Glutamatergic neuron (in vitro differentiated cells): ENCODE data around the gene SMIM1. TPM values are rescaled to one million over a fixed set of nuclear protein-coding genes. Genes with fewer than 3 reads are reported as not detected.

Experiments used
- DNase-seq: peaks from one replicate; pipeline ENCODE4 v3.0.0; 2022
- H3K27ac Mint-ChIP-seq: one replicate; pipeline ENCODE4 v1.8.0; 2020; ENCODE audit warnings: mild to moderate bottlenecking, mixed read lengths, inconsistent platforms; ENCODE audit not compliant: unreplicated experiment
- H3K27me3 Mint-ChIP-seq: one replicate; pipeline ENCODE4 v1.8.0; 2020; ENCODE audit warnings: mild to moderate bottlenecking, moderate library complexity, mixed read lengths, inconsistent platforms; ENCODE audit not compliant: unreplicated experiment
- H3K36me3 Mint-ChIP-seq: one replicate; pipeline ENCODE4 v1.8.0; 2020; ENCODE audit warnings: mild to moderate bottlenecking, mixed read lengths, inconsistent platforms; ENCODE audit not compliant: unreplicated experiment
- H3K4me1 Mint-ChIP-seq: one replicate; pipeline ENCODE4 v1.8.0; 2020; ENCODE audit warnings: mild to moderate bottlenecking, low read depth, mixed read lengths, inconsistent platforms; ENCODE audit not compliant: unreplicated experiment
- H3K4me3 Mint-ChIP-seq: one replicate; pipeline ENCODE4 v1.8.0; 2020; ENCODE audit warnings: mild to moderate bottlenecking, mixed read lengths, inconsistent platforms; ENCODE audit not compliant: unreplicated experiment
- H3K9me3 Mint-ChIP-seq: one replicate; pipeline ENCODE4 v1.8.0; 2020; ENCODE audit warnings: mild to moderate bottlenecking, moderate library complexity, mixed read lengths, inconsistent platforms; ENCODE audit not compliant: unreplicated experiment
- total RNA-seq: library from RNA; stranded (reverse); fragmentation: NEBNext Ultra II Directional; extraction: Animal tissue kit (Norgen Biotek cat#: 25700); gene quantifications from one replicate; pipeline ENCODE4 v1.2.1, GENCODE V29; 2021; ENCODE audit not compliant: unreplicated experiment
- TF ChIP-seq, protein P1 (sequence below): fragments of 200-600 bp; sonication (generic); IDR thresholded peaks from one replicate; pipeline ENCODE4 v1.5.0; 2021; ENCODE audit not compliant: partially characterized antibody, unreplicated experiment

Gene SMIM1
- total RNA-seq, 1 donor from 2014 or later = 7.5 TPM

DNA sequence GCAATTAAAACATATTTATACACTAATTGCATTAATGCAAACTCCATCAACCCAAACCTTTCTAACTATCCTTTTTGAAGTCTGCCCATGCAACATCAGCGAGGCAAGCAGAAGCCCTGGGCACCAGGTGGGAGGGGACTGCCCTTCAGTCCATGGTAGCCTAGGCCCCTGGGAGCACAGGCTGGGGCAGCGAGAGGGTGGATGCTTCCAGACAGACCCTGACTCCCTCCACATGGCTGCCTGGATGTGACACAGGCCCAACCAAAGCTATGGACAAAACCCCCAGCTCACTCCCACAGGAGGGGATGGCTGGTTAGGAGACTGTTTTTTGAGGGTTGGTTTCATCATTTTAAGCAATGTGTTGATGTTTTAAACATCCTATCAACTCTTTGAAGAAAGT, 41.5 kb downstream of the SMIM1 start:
- peaks cover 14% of the 10 kb centered on the region for H3K4me1 Mint-ChIP-seq
- H3K9me3 Mint-ChIP-seq = peaks cover 4% of the 10 kb centered on the region
- no peak overlapping the region for H3K27ac Mint-ChIP-seq
- H3K4me3 Mint-ChIP-seq = no peak overlapping the region
- H3K36me3 Mint-ChIP-seq = no peaks in the 10 kb centered on the region
- no peak for DNase-seq
- peaks cover 14% of the 10 kb centered on the region for H3K27me3 Mint-ChIP-seq
- TF ChIP-seq, protein P1, sequence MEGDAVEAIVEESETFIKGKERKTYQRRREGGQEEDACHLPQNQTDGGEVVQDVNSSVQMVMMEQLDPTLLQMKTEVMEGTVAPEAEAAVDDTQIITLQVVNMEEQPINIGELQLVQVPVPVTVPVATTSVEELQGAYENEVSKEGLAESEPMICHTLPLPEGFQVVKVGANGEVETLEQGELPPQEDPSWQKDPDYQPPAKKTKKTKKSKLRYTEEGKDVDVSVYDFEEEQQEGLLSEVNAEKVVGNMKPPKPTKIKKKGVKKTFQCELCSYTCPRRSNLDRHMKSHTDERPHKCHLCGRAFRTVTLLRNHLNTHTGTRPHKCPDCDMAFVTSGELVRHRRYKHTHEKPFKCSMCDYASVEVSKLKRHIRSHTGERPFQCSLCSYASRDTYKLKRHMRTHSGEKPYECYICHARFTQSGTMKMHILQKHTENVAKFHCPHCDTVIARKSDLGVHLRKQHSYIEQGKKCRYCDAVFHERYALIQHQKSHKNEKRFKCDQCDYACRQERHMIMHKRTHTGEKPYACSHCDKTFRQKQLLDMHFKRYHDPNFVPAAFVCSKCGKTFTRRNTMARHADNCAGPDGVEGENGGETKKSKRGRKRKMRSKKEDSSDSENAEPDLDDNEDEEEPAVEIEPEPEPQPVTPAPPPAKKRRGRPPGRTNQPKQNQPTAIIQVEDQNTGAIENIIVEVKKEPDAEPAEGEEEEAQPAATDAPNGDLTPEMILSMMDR = no peak

DNA sequence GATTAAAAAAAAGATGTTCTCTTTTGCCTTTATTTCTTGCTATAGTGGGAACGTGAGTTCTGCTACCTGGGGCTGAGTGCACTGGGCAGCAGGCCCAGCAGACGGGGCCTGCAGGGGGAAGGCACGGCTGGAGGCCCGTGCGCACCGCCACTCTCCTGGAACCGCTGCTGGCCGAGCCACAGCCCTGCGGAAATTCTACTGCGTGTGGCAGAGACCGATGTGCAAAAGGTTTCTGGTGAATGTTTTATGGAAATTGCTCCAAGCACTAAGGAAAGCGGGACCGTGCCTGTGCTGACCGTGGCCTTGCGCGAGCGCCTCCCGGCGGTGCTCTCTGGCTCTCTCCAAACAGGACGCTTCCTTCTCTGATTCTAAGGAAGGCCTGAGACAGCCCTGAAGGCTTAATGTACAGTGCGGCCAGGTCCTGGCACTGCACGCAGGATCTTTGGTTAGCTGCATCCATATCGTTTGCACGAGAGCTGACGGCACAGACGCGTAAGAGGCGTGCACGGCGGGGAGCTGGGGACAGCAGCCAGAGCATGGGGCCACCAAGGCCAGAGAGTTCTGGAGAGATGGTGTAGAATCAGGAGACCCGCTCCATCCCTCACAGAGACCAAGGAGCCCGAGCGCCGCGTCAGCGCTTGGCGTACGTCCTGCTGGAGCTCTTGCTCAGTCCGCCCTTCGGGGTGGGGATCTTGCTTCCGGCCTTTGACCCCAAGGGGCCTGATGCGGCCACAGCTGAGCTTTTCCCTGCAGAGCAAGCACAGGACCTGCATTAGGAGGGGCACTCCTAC, 42.4 kb downstream of the SMIM1 start:
- Mint-ChIP-seq H3K27ac (no peak overlapping the region), H3K36me3 (no peaks in the 10 kb centered on the region), H3K9me3 (peaks cover 5% of the 10 kb centered on the region), H3K4me3 (no peak overlapping the region), H3K4me1 (peaks cover 23% of the 10 kb centered on the region), H3K27me3 (peaks cover 15% of the 10 kb centered on the region)
- TF ChIP-seq, protein P1 = no peak
- DNase-seq = no peak

DNA sequence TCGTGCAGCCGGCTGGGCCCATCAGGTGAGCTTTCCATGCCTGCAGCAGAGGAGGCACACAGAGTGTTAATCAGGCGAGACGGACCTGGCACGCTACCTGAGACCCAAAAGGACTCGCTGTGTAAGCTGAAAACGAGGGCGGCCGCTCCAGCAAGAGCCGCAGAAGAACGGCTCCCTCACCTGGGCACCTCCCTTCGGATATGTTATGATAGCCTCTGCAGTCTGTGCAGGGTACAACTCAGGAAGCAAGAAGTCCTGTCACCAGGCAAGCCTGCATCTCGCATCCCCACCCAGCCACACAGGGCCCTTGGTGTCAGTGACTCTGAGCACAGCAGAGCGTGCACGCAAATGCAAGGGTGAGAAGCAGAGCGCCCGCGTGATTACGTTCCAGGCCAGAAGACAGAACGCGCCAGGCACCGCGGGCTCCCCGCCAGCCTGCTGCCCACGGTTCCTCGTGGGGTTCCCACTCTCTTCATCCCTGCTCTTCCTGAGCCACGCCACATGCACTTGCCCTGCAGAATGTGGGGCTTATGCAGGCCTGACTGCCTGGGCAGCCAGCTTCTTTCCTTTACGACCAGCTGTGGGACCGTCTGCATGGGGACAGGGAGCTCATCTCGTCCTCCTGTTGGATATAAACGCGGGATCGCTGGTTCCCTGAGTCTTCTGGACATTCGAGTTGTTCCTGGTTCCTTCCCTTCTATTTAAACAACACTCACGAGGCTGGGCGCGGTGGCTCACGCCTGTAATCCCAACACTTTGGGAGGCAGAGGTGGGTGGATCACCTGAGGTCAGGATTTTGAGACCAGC, 44.0 kb downstream of the SMIM1 start:
- H3K27me3 Mint-ChIP-seq = peaks cover 25% of the 10 kb centered on the region
- DNase-seq = no peak
- TF ChIP-seq, protein P1 = no peak
- H3K36me3 Mint-ChIP-seq = no peaks in the 10 kb centered on the region
- no peak overlapping the region for H3K27ac Mint-ChIP-seq
- H3K4me1 Mint-ChIP-seq = peaks cover 38% of the 10 kb centered on the region
- H3K9me3 Mint-ChIP-seq = peaks cover 17% of the 10 kb centered on the region
- H3K4me3 Mint-ChIP-seq = no peak overlapping the region

DNA sequence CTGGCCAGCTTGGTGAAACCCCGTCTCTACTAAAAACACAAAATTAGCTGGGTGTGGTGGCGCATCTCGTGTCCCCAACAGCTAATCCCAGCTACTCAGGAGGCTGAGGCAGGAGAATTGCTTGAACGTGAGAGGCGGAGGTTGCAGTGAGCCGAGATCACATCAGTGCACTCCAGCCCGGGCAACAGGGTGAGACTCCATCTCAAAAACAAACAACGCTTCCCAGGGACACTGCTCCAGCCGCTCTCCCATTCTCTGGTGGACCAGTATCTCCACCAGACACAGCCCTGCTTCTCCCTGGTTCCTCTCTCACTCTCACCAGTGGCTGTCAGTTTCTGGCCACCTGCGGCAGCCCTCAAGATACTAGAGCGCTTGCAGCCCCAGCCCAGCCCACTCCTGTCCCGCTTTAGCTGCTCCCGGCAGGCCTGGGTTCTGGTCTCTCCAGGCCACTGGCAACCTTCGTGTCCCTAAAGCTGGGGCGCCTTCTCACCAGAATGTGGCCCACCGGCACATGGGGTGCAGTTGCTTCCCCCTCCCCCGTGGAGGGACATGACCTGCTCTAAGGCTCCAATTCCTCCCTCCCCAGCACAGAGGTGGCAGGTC, 44.7 kb downstream of the SMIM1 start:
- TF ChIP-seq, protein P1 = no peak
- no peak overlapping the region for H3K4me3 Mint-ChIP-seq
- peaks cover 21% of the 10 kb centered on the region for H3K9me3 Mint-ChIP-seq
- no peaks in the 10 kb centered on the region for H3K36me3 Mint-ChIP-seq
- DNase-seq = no peak
- peaks cover 45% of the 10 kb centered on the region for H3K4me1 Mint-ChIP-seq
- peak overlapping the region; percentile 12 for H3K27ac Mint-ChIP-seq
- peaks cover 28% of the 10 kb centered on the region for H3K27me3 Mint-ChIP-seq
